Measurements from ENCODE around the gene GLB1L3.

DNA sequence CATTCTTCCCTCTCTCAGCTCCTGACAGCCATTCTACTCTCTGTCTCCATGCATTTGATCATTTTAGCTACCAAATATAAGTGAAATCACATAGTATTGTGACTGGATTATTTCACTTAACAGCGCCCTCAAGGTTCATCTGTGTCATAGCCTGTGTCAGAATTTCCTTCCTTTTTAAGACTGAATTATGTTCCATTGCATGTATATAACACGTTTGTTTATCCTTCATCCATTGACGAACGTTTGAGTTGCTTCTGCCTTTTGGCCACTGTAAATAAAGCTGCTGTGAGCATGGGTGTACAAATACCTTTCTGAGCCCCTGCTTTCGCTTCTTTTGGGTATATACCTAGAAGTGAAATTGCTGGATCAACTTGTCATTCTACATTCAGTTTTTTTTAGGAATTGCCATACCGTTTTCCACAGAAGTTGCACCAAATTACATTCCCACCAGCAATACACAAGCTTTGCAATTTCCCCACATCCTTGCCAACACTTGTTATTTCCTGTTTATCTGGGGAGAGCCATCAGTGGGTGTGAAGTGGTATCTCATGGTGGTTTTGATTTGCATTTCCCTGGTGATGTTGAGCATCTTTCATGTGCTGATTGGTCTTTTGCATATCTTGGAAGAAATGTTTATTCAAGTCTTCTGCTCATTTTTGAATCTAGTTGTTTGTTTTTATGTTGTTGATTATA is 73.1 kb downstream of the GLB1L3 start:
- TF ChIP-seq POLR2A (IDR thresholded peaks at IDR 0.05; ENCODE audit: low read length) = no peak
- no peak for TF ChIP-seq GATA1 (IDR thresholded peaks at IDR 0.05; ENCODE audit: low read depth, low read length)
